ENCODE measurements around the gene TTC7B. TPM values are rescaled to one million over a fixed set of nuclear protein-coding genes. Genes with fewer than 3 reads are reported as not detected.
A peak's percentile ranks its signal among the peaks of the same experiment; 100 is the strongest.

The TTC7B gene
- total and polyA plus RNA-seq, 2 of the 13 experiments (the other 11 are each of a cell fraction or from before 2014, with no cell fraction given): 1.3 to 3.2 TPM

GRCh38 chr14:90495357-90496276, 320.6 kb downstream of the TTC7B start (continued):
- TF ChIP-seq AFF4 (CRISPR knock-in tag; IDR thresholded peaks at IDR 0.05) (no peak), ZNF180 (CRISPR knock-in tag; IDR thresholded peaks at IDR 0.05; ENCODE audit: borderline replicate concordance, low read depth) (no peak), POLR2AphosphoS5 (IDR thresholded peaks at IDR 0.05; ENCODE audit: low read depth, low read length) (no peak), EHMT2 (IDR thresholded peaks at IDR 0.05; ENCODE audit: borderline replicate concordance, low read depth, low read length) (peak; percentile 99), ZFP1 (CRISPR knock-in tag; IDR thresholded peaks at IDR 0.05) (no peak), ZFP90 (CRISPR knock-in tag; IDR thresholded peaks at IDR 0.05; ENCODE audit: borderline replicate concordance) (no peak; the same call in 1 of the 2 replicates), ZNF354B (CRISPR knock-in tag; IDR thresholded peaks at IDR 0.05) (no peak), DDIT3 (CRISPR knock-in tag; IDR thresholded peaks at IDR 0.05) (no peak), ZNF34 (CRISPR knock-in tag; IDR thresholded peaks at IDR 0.05; ENCODE audit: borderline replicate concordance) (no peak), ZNF589 (CRISPR knock-in tag; conservative IDR thresholded peaks at IDR 0.05) (0 out of 2 replicates have a peak, but pooled peaks have one; percentile 49), ZFAT (CRISPR knock-in tag; conservative IDR thresholded peaks at IDR 0.05) (no peak), ZC3H4 (CRISPR knock-in tag; IDR thresholded peaks at IDR 0.05; ENCODE audit: borderline replicate concordance) (no peak), MYC (CRISPR knock-in tag; IDR thresholded peaks at IDR 0.05; ENCODE audit: borderline replicate concordance) (no peak), TCF12 (IDR thresholded peaks at IDR 0.05) (no peak), TCF12 (CRISPR knock-in tag; IDR thresholded peaks at IDR 0.05) (no peak), SMARCE1 (IDR thresholded peaks at IDR 0.05; ENCODE audit: borderline replicate concordance) (no peak), CAMTA2 (CRISPR knock-in tag; IDR thresholded peaks at IDR 0.05; ENCODE audit: borderline replicate concordance) (no peak), ZFP36L1 (CRISPR knock-in tag; IDR thresholded peaks at IDR 0.05) (0 out of 2 replicates have a peak, but pooled peaks have one; percentile 46), TCF7 (IDR thresholded peaks at IDR 0.05; ENCODE audit: low read depth) (no peak), PTBP1 (IDR thresholded peaks at IDR 0.05; ENCODE audit: low read depth, low read length, poor library complexity, severe bottlenecking) (no peak), ZNF639 (CRISPR knock-in tag; conservative IDR thresholded peaks at IDR 0.05) (no peak), JUN (CRISPR knock-in tag; IDR thresholded peaks at IDR 0.05) (no peak), ZNF878 (CRISPR knock-in tag; IDR thresholded peaks at IDR 0.05) (no peak), ZNF773 (CRISPR knock-in tag; IDR thresholded peaks at IDR 0.05; ENCODE audit: borderline replicate concordance) (no peak), ATF5 (CRISPR knock-in tag; IDR thresholded peaks at IDR 0.05; ENCODE audit: low read depth) (no peak)
